Neural cell (in vitro differentiated cells): ENCODE measurements around the gene SGCD. TPM values are rescaled to one million over a fixed set of nuclear protein-coding genes. Genes with fewer than 3 reads are reported as not detected.

Source experiments
- H2AFZ ChIP-seq: fragments of 200-600, 300-800 bp; sonication (generic), shearing (Covaris generic); 2 replicates; pipeline ENCODE4 v1.6.0; 2014; ENCODE audit warnings: low read depth, mild to moderate bottlenecking, antibody characterized with exemption, low read length, moderate library complexity
- H3F3A ChIP-seq: fragments of 200-600 bp; shearing (Covaris generic); 2 replicates; pipeline ENCODE4 v1.6.1; 2016; ENCODE audit warnings: mild to moderate bottlenecking, moderate library complexity, mixed read lengths, antibody characterized with exemption, low read length; ENCODE audit not compliant: insufficient read depth, poor library complexity, severe bottlenecking
- H3K27ac ChIP-seq: fragments of 200-600, 300-800 bp; sonication (generic), shearing (Covaris generic); 2 replicates; pipeline ENCODE4 v1.5.1; 2014; ENCODE audit warnings: mild to moderate bottlenecking, low read length, moderate library complexity
- H3K27me3 ChIP-seq: fragments of 300-800, 200-600 bp; sonication (generic), shearing (Covaris generic); 2 replicates; pipeline ENCODE4 v1.6.0; 2014; ENCODE audit warnings: mild to moderate bottlenecking, low read depth, low read length, moderate library complexity; ENCODE audit not compliant: insufficient read depth
- H3K36me3 ChIP-seq: fragments of 300-800, 200-600 bp; sonication (generic), shearing (Covaris generic); 2 replicates; pipeline ENCODE4 v1.5.1; 2014; ENCODE audit warnings: mild to moderate bottlenecking, antibody characterized with exemption, low read length, moderate library complexity; ENCODE audit not compliant: insufficient read depth
- H3K4me2 ChIP-seq: fragments of 300-800, 200-600 bp; sonication (generic), shearing (Covaris generic); 2 replicates; pipeline ENCODE4 v1.6.0; 2014; ENCODE audit warnings: mild to moderate bottlenecking, low read length
- H3K4me3 ChIP-seq: fragments of 300-800, 200-600 bp; sonication (generic), shearing (Covaris generic); 2 replicates; pipeline ENCODE4 v1.5.1; 2014; ENCODE audit warnings: mild to moderate bottlenecking, low read length, moderate library complexity
- H3K79me2 ChIP-seq: fragments of 200-600 bp; shearing (Covaris generic); replicated peaks from 2 replicates; pipeline ENCODE4 v1.6.0; 2014; ENCODE audit warnings: mild to moderate bottlenecking, low read length, moderate library complexity; ENCODE audit not compliant: insufficient read depth
- H3K9ac ChIP-seq: fragments of 300-800, 200-600 bp; sonication (generic), shearing (Covaris generic); 2 replicates; pipeline ENCODE4 v1.6.1; 2016; ENCODE audit warnings: mild to moderate bottlenecking, low read length, mixed read lengths
- H3K9me2 ChIP-seq: fragments of 200-600 bp; shearing (Covaris generic); 2 replicates; pipeline ENCODE4 v1.6.1; 2016; ENCODE audit warnings: mild to moderate bottlenecking, low read length, mixed read lengths; ENCODE audit not compliant: insufficient read depth
- H3K9me3 ChIP-seq: fragments of 200-600, 300-800 bp; sonication (generic), shearing (Covaris generic); 2 replicates; pipeline ENCODE4 v1.6.1; 2016; ENCODE audit warnings: mild to moderate bottlenecking, mixed run types, low read length, moderate library complexity, mixed read lengths
- H4K20me1 ChIP-seq: fragments of 200-600 bp; shearing (Covaris generic); 2 replicates; pipeline ENCODE4 v1.6.1; 2016; ENCODE audit warnings: mild to moderate bottlenecking, mixed run types; ENCODE audit not compliant: insufficient read depth
- EP300 ChIP-seq: fragments of 450-650 bp; conservative IDR thresholded peaks from 2 replicates; pipeline ENCODE4 v1.6.1; 2014; ENCODE audit warnings: antibody characterized with exemption, mild to moderate bottlenecking, moderate library complexity; ENCODE audit not compliant: poor library complexity, severe bottlenecking
- EZH2 ChIP-seq: fragments of 200-600, 300-800 bp; shearing (Covaris generic), sonication (generic); IDR thresholded peaks from 2 replicates; pipeline ENCODE4 v1.6.1; 2014; ENCODE audit warnings: antibody characterized with exemption, low read length, borderline replicate concordance, mild to moderate bottlenecking; ENCODE audit not compliant: insufficient read depth, poor library complexity, severe bottlenecking
- MXI1 ChIP-seq: fragments of 450-650 bp; conservative IDR thresholded peaks from 2 replicates; pipeline ENCODE4 v1.6.1; 2014; ENCODE audit warnings: antibody characterized with exemption, mild to moderate bottlenecking; ENCODE audit not compliant: poor library complexity, severe bottlenecking
- POLR2AphosphoS5 ChIP-seq: IDR thresholded peaks from 2 replicates; pipeline ENCODE4 v1.6.1; 2012
- RAD21 ChIP-seq: fragments of 450-650 bp; conservative IDR thresholded peaks from 2 replicates; pipeline ENCODE4 v1.6.1; 2014; ENCODE audit warnings: antibody characterized with exemption, mild to moderate bottlenecking, moderate library complexity
- SMC3 ChIP-seq: fragments of 450-650 bp; conservative IDR thresholded peaks from 2 replicates; pipeline ENCODE4 v1.6.1; 2014; ENCODE audit warnings: antibody characterized with exemption, mild to moderate bottlenecking, moderate library complexity; ENCODE audit not compliant: poor library complexity
- TAF1 ChIP-seq: IDR thresholded peaks from 2 replicates; pipeline ENCODE4 v1.6.1; 2012; ENCODE audit warnings: low read depth
- polyA plus RNA-seq: library from polyadenylated mRNA; depleted of rRNA; stranded (reverse); fragments of >200 nt; gene quantifications from 2 replicates; pipeline ENCODE4 v1.2.3, GENCODE V29; 2014
- TF ChIP-seq, protein P1 (sequence below): fragments of 450-650 bp; IDR thresholded peaks from 2 replicates; pipeline ENCODE4 v1.5.1; 2014; ENCODE audit warnings: antibody characterized with exemption, mild to moderate bottlenecking, moderate library complexity; ENCODE audit not compliant: poor library complexity, severe bottlenecking
- TF ChIP-seq, protein P2 (sequence below): IDR thresholded peaks from 2 replicates; pipeline ENCODE4 v1.6.1; 2012; ENCODE audit warnings: borderline replicate concordance

Gene SGCD
- polyA plus RNA-seq, 1 donor from 2014 or later: 3.4 TPM

DNA sequence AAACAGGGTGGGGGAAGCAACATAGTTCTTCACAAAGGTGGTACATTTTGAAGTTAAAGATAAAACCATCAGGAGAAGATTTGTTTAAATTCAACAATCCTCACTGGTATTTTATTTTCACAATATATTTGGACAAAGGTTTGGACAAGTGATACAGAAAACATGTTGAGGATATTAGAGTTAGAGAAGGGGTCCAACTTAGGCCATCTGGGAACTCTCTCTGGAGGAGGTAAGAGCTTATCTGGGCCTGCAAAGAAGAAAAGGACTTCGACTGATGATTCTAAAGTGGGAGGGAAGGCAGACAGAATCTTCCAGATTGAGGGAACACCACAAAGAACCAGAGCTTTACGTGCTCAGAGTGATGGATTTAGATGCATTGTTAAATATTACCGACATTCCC is 58.5 kb downstream of the SGCD start:
- Histone ChIP-seq H3K4me2 (no peak overlapping the region), H3K9ac (no peak overlapping the region), H3K27me3 (no peaks in the 10 kb centered on the region), H3K9me3 (no peaks in the 10 kb centered on the region), H3K79me2 (no peaks in the 10 kb centered on the region), H3K4me3 (no peak overlapping the region), H3F3A (no peaks in the 10 kb centered on the region), H3K27ac (no peak overlapping the region), H3K36me3 (no peaks in the 10 kb centered on the region), H3K9me2 (no peaks in the 10 kb centered on the region), H4K20me1 (no peaks in the 10 kb centered on the region), H2AFZ (no peak overlapping the region)
- TF ChIP-seq EP300: no peak

DNA sequence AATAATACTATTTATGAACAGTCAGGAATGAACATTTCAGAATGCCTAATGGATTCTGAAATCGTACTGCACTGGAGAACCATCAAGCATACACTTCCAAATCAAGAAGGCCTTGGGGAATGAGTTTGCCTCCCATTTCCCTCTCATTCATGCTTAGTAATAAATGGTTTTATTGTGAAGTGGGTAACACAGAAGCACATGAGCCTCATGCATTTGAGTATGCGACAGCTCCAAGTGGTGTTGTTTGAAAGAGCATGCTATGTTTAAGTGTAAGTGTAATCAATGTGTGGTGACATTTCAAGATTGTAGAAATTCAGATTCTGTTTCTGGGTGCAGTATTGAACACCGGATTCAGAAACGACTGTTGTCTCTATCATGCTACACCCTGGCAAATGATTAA is 60.0 kb downstream of the SGCD start:
- Histone ChIP-seq H3K9me3 (no peaks in the 10 kb centered on the region), H2AFZ (no peak overlapping the region), H3K9me2 (no peaks in the 10 kb centered on the region), H3K79me2 (no peaks in the 10 kb centered on the region), H3K27ac (no peak overlapping the region), H3K36me3 (no peaks in the 10 kb centered on the region), H3F3A (no peaks in the 10 kb centered on the region), H3K9ac (no peak overlapping the region), H4K20me1 (no peaks in the 10 kb centered on the region), H3K27me3 (no peaks in the 10 kb centered on the region), H3K4me3 (no peak overlapping the region), H3K4me2 (no peak overlapping the region)
- TF ChIP-seq RAD21 (no peak), POLR2AphosphoS5 (peak; percentile 33), EZH2 (no peak)

DNA sequence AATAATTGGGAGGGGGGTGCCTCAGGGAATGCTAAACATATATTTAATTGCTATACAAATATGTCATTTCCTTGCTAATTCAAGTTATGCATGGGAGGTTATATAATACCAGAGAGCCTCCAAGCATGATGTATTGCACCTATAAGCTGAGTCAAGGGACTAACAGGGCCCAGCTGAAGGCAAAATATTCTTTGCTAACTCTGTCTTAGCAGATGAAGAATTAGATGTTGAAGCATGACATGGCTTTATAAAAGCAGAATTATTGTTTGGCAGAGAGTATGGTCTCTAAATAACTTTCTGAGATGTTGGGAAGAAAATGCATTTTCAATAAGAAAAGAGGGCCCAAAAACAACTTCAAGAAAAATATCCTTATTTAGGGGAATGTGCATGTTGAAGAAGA is 60.4 kb downstream of the SGCD start:
- Histone ChIP-seq H3K9ac (no peak overlapping the region), H3K36me3 (no peaks in the 10 kb centered on the region), H2AFZ (no peak overlapping the region), H3K79me2 (no peaks in the 10 kb centered on the region), H3F3A (no peaks in the 10 kb centered on the region), H3K27me3 (no peaks in the 10 kb centered on the region), H3K9me2 (no peaks in the 10 kb centered on the region), H3K27ac (no peak overlapping the region), H3K4me3 (no peak overlapping the region), H3K9me3 (no peaks in the 10 kb centered on the region), H3K4me2 (no peak overlapping the region), H4K20me1 (no peaks in the 10 kb centered on the region)
- TF ChIP-seq SMC3 (no peak), POLR2AphosphoS5 (no peak), RAD21 (no peak), EZH2 (no peak), TAF1 (no peak), MXI1 (no peak), EP300 (no peak)
- TF ChIP-seq, protein P1, sequence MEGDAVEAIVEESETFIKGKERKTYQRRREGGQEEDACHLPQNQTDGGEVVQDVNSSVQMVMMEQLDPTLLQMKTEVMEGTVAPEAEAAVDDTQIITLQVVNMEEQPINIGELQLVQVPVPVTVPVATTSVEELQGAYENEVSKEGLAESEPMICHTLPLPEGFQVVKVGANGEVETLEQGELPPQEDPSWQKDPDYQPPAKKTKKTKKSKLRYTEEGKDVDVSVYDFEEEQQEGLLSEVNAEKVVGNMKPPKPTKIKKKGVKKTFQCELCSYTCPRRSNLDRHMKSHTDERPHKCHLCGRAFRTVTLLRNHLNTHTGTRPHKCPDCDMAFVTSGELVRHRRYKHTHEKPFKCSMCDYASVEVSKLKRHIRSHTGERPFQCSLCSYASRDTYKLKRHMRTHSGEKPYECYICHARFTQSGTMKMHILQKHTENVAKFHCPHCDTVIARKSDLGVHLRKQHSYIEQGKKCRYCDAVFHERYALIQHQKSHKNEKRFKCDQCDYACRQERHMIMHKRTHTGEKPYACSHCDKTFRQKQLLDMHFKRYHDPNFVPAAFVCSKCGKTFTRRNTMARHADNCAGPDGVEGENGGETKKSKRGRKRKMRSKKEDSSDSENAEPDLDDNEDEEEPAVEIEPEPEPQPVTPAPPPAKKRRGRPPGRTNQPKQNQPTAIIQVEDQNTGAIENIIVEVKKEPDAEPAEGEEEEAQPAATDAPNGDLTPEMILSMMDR: no peak
- TF ChIP-seq, protein P2, sequence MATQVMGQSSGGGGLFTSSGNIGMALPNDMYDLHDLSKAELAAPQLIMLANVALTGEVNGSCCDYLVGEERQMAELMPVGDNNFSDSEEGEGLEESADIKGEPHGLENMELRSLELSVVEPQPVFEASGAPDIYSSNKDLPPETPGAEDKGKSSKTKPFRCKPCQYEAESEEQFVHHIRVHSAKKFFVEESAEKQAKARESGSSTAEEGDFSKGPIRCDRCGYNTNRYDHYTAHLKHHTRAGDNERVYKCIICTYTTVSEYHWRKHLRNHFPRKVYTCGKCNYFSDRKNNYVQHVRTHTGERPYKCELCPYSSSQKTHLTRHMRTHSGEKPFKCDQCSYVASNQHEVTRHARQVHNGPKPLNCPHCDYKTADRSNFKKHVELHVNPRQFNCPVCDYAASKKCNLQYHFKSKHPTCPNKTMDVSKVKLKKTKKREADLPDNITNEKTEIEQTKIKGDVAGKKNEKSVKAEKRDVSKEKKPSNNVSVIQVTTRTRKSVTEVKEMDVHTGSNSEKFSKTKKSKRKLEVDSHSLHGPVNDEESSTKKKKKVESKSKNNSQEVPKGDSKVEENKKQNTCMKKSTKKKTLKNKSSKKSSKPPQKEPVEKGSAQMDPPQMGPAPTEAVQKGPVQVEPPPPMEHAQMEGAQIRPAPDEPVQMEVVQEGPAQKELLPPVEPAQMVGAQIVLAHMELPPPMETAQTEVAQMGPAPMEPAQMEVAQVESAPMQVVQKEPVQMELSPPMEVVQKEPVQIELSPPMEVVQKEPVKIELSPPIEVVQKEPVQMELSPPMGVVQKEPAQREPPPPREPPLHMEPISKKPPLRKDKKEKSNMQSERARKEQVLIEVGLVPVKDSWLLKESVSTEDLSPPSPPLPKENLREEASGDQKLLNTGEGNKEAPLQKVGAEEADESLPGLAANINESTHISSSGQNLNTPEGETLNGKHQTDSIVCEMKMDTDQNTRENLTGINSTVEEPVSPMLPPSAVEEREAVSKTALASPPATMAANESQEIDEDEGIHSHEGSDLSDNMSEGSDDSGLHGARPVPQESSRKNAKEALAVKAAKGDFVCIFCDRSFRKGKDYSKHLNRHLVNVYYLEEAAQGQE: no peak
